ENCODE data around the gene MRGPRX4. TPM values are rescaled to one million over a fixed set of nuclear protein-coding genes. Genes with fewer than 3 reads are reported as not detected.
"Not testable (repeated sequence)": the region's sequence is repeated elsewhere in the genome, so short reads cannot be mapped to it uniquely, and the experiment has no call there.

MRGPRX4 gene
- total RNA-seq, 4 donors from 2014 or later, result not detected

DNA sequence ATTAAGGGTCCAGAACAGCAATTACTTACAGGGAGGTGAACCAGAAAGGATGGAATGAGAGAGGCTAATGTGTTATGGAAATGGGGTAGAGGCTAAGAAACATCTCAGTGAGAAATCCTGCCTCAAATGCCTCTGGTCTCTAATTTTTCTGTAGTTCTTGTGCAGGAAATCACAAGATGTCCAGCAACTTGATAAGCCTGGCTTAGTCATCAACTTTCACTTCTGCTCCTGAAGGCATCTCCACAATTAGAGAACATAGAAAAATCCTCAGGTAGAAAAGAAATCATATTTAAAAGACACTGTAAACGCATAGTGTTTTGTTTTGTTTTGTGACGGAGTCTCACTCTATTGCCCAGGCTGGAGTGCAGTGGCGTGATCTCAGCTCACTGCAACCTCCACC lies 18.7 kb downstream of the MRGPRX4 start:
- no peak overlapping the region for H3K27ac ChIP-seq
- WGBS, 2 donors (ENCODE audit: low coverage in 1 of 2), result 85 to 91% methylated on average over 2 to 3 of the region's 3 CpGs
- no peak overlapping the region for H3K4me3 ChIP-seq
- TF ChIP-seq CTCF (IDR thresholded peaks at IDR 0.05), result no peak
- no peak for TF ChIP-seq EP300 (IDR thresholded peaks at IDR 0.05)
- no peak for TF ChIP-seq POLR2AphosphoS5 (IDR thresholded peaks at IDR 0.05)
- no peak for TF ChIP-seq POLR2A (IDR thresholded peaks at IDR 0.05)
- H3K9me3 ChIP-seq, result no peaks in the 10 kb centered on the region
- H3K36me3 ChIP-seq, result no peaks in the 10 kb centered on the region
- H3K27me3 ChIP-seq, result no peaks in the 10 kb centered on the region
- H3K4me1 ChIP-seq, result no peaks in the 10 kb centered on the region
- no peak for ATAC-seq

GRCh38 chr11:18193010-18193409 lies 20.4 kb downstream of the MRGPRX4 start:
- TF ChIP-seq POLR2A (IDR thresholded peaks at IDR 0.05) (no peak), EP300 (IDR thresholded peaks at IDR 0.05) (no peak), CTCF (IDR thresholded peaks at IDR 0.05) (no peak), POLR2AphosphoS5 (IDR thresholded peaks at IDR 0.05) (no peak)
- Histone ChIP-seq H3K9me3 (no peaks in the 10 kb centered on the region), H3K27ac (no peak overlapping the region), H3K4me1 (no peaks in the 10 kb centered on the region), H3K4me3 (no peak overlapping the region), H3K27me3 (peaks cover 1% of the 10 kb centered on the region), H3K36me3 (no peaks in the 10 kb centered on the region)
- ATAC-seq, result no peak
- WGBS, 2 donors (ENCODE audit: low coverage in 1 of 2), result 7% methylated on average over 4 of the region's 4 CpGs; no CpG with 5 or more reads in 1 of the 2 donors

DNA sequence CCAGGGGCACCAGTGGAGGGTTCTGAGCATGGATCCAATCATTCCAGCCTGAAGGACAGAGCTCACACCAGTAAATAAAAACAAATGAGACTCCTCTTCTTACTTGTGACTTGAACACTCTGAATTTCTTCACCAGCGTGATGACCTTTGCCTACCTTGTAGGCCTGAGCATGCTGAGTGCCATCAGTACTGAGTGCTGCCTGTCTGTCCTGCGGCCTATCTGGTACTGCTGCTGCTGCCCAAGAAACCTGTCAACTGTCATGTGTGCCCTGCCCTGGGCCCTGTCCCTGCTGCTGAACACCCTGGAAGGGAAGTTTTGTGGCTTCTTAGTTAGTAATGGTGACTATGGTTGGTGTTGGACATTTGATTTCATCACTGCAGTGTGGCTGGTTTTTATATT lies 23.9 kb downstream of the MRGPRX4 start:
- 89% methylated on average over 2 of the region's 2 CpGs; no CpG with 5 or more reads in 1 of the 2 donors for WGBS, 2 donors (ENCODE audit: low coverage in 1 of 2)
- H3K9me3 ChIP-seq, result no peaks in the 10 kb centered on the region
- peaks cover 6% of the 10 kb centered on the region for H3K27me3 ChIP-seq
- no peak for ATAC-seq
- H3K36me3 ChIP-seq, result no peaks in the 10 kb centered on the region
- no peaks in the 10 kb centered on the region for H3K4me1 ChIP-seq
- H3K27ac ChIP-seq, result no peak overlapping the region
- no peak for TF ChIP-seq POLR2AphosphoS5 (IDR thresholded peaks at IDR 0.05)
- no peak for TF ChIP-seq POLR2A (IDR thresholded peaks at IDR 0.05)
- TF ChIP-seq CTCF (IDR thresholded peaks at IDR 0.05), result no peak
- TF ChIP-seq EP300 (IDR thresholded peaks at IDR 0.05), result no peak
- H3K4me3 ChIP-seq, result no peak overlapping the region

GRCh38 chr11:18197738-18198137 lies 25.1 kb downstream of the MRGPRX4 start:
- H3K4me1 ChIP-seq, H3K4me3 ChIP-seq, ATAC-seq, H3K27me3 ChIP-seq, H3K36me3 ChIP-seq, H3K9me3 ChIP-seq, H3K27ac ChIP-seq: not testable (repeated sequence)
- 61% methylated on average over 3 of the region's 3 CpGs; no CpG with 5 or more reads in 1 of the 2 donors for WGBS, 2 donors (ENCODE audit: low coverage in 1 of 2)

DNA sequence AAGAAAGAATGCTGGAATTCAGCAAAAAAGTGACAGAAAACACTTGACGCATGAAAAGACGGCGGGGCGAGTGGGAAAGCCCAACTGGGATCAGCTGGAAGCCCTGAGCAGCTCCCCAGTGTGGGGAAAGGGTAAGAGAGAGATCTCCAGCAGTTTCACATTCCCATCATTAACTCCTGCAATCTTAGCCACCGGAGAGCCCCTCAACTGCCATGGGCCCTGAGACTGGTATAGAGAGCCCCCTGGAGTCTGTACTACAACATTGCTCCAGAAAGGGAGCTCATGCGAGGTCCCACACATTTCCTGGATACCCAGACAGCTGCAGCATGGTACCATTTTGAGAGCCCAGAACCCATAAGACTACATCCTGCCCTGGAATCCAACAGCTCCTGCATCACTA lies 31.1 kb downstream of the MRGPRX4 start:
- Histone ChIP-seq H3K27ac (no peak overlapping the region), H3K4me1 (no peaks in the 10 kb centered on the region), H3K36me3 (no peaks in the 10 kb centered on the region), H3K9me3 (no peaks in the 10 kb centered on the region), H3K4me3 (no peak overlapping the region), H3K27me3 (peaks cover 34% of the 10 kb centered on the region)
- WGBS, 2 donors (ENCODE audit: low coverage in 1 of 2), result 4 to 7% methylated on average over 6 of the region's 6 CpGs
- TF ChIP-seq CTCF (IDR thresholded peaks at IDR 0.05) (no peak), POLR2A (IDR thresholded peaks at IDR 0.05) (no peak), EP300 (IDR thresholded peaks at IDR 0.05) (no peak), POLR2AphosphoS5 (IDR thresholded peaks at IDR 0.05) (no peak)
- no peak for ATAC-seq

Data from gastroesophageal sphincter (tissue), 4 donors.